ENCODE data around the gene GPR68. TPM values are rescaled to one million over a fixed set of nuclear protein-coding genes. Genes with fewer than 3 reads are reported as not detected.

The GPR68 gene
- total RNA-seq, 1 experiment from 2014 or later = 0.28 TPM

- intact Hi-C loops (cut with micrococcal nuclease; ENCODE audit: unreplicated experiment) = no loop called here
- H3K4me1 ChIP-seq (ENCODE audit: control insufficient read depth, insufficient read depth, low read length) = no peaks in the 10 kb centered on the region
- no peak overlapping the region for H3K4me3 ChIP-seq (ENCODE audit: low read depth in 2 of 2, low read length in 2 of 2)
- H3K36me3 ChIP-seq (ENCODE audit: control insufficient read depth, insufficient read depth, low read length) = no peaks in the 10 kb centered on the region
- CTCF ChIA-PET = no interaction called here
- TF ChIP-seq POLR2AphosphoS5 (IDR thresholded peaks at IDR 0.05; ENCODE audit: low read depth, low read length) (no peak), SIN3A (IDR thresholded peaks at IDR 0.05; ENCODE audit: borderline replicate concordance, insufficient read depth, low read depth, low read length) (no peak), REST (IDR thresholded peaks at IDR 0.05; ENCODE audit: insufficient read depth in 1 of 2, low read depth in 2 of 2, low read length in 1 of 2) (no peak), TCF7L2 (IDR thresholded peaks at IDR 0.05; ENCODE audit: low read depth, low read length) (no peak)
- TF ChIP-seq, protein P1, sequence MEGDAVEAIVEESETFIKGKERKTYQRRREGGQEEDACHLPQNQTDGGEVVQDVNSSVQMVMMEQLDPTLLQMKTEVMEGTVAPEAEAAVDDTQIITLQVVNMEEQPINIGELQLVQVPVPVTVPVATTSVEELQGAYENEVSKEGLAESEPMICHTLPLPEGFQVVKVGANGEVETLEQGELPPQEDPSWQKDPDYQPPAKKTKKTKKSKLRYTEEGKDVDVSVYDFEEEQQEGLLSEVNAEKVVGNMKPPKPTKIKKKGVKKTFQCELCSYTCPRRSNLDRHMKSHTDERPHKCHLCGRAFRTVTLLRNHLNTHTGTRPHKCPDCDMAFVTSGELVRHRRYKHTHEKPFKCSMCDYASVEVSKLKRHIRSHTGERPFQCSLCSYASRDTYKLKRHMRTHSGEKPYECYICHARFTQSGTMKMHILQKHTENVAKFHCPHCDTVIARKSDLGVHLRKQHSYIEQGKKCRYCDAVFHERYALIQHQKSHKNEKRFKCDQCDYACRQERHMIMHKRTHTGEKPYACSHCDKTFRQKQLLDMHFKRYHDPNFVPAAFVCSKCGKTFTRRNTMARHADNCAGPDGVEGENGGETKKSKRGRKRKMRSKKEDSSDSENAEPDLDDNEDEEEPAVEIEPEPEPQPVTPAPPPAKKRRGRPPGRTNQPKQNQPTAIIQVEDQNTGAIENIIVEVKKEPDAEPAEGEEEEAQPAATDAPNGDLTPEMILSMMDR (IDR thresholded peaks at IDR 0.05) = no peak
- POLR2A ChIA-PET = no interaction called here
- BruUV-seq (replicated peaks) = no TSS peak
- no peak overlapping the region for H3K27ac ChIP-seq (ENCODE audit: low read length)
- no peaks in the 10 kb centered on the region for H3K9me3 ChIP-seq (ENCODE audit: control insufficient read depth, insufficient read depth, low read depth, low read length)
- H3K27me3 ChIP-seq (ENCODE audit: control insufficient read depth, insufficient read depth, low read length) = no peaks in the 10 kb centered on the region
- ATAC-seq (no peak), DNase-seq (ENCODE audit: low read depth, low spot score) (no peak)
- in situ Hi-C loops (cut with HindIII; ENCODE audit: low pct_unique_long_range_greater_than_20kb, low sequenced_read_pairs) = no loop called here
Observed at GRCh38 chr14:91283666-91284065, 39.2 kb upstream of the GPR68 start.

DNA sequence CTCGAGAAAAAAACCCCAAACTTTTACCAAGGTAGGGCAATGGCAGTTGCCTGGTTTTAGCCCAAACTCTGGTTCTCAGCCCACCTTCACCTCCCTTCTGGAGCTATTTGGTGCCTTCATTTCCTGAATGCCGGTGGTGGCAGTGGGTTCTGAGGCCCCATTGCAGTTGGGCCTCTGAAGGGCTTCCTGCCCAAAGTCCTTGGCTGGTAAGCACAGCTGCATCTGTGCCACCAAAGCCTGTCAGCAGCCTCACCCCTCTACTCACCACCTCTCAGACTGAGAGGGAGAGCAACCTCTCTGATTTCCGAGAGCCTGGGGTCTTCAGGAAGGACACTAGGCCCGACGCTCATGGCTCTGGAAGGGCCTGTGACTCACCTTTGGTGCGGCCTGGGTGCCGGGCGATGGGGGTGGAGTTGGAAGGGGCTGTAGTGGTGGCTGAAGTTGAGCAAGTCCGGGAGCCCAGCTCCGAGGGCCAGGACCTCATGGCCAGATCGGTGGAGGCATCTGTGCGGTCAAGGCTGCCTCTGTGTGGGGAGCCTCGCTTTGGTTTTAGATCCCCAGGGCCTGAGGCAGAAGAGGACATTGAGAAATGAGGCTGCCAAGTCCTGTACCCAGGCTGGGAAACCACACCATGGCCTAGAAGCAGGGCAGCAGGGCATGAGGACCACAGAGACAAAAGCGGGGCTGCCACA lies 38.6 kb upstream of the GPR68 start:
- no peaks in the 10 kb centered on the region for H3K4me1 ChIP-seq (ENCODE audit: control insufficient read depth, insufficient read depth, low read length)
- H3K27me3 ChIP-seq (ENCODE audit: control insufficient read depth, insufficient read depth, low read length) = no peaks in the 10 kb centered on the region
- H3K36me3 ChIP-seq (ENCODE audit: control insufficient read depth, insufficient read depth, low read length) = no peaks in the 10 kb centered on the region
- TF ChIP-seq POLR2AphosphoS5 (IDR thresholded peaks at IDR 0.05; ENCODE audit: low read depth, low read length) (no peak), REST (IDR thresholded peaks at IDR 0.05; ENCODE audit: insufficient read depth in 1 of 2, low read depth in 2 of 2, low read length in 1 of 2) (no peak), SIN3A (IDR thresholded peaks at IDR 0.05; ENCODE audit: borderline replicate concordance, insufficient read depth, low read depth, low read length) (no peak), TCF7L2 (IDR thresholded peaks at IDR 0.05; ENCODE audit: low read depth, low read length) (no peak)
- TF ChIP-seq, protein P1 (IDR thresholded peaks at IDR 0.05) = no peak
- ATAC-seq (no peak), DNase-seq (ENCODE audit: low read depth, low spot score) (no peak)
- intact Hi-C loops (cut with micrococcal nuclease; ENCODE audit: unreplicated experiment) (no loop called here), in situ Hi-C loops (cut with HindIII; ENCODE audit: low pct_unique_long_range_greater_than_20kb, low sequenced_read_pairs) (no loop called here)
- no TSS peak for BruUV-seq (replicated peaks)
- ChIA-PET CTCF (no interaction called here), POLR2A (no interaction called here)
- H3K4me3 ChIP-seq (ENCODE audit: low read depth in 2 of 2, low read length in 2 of 2) = no peak overlapping the region
- H3K27ac ChIP-seq (ENCODE audit: low read length) = no peak overlapping the region
- H3K9me3 ChIP-seq (ENCODE audit: control insufficient read depth, insufficient read depth, low read depth, low read length) = no peaks in the 10 kb centered on the region

Data from Panc1 (cell line).